Loucy (cell line): Measurements from ENCODE around the gene RBMXL3.

Experiments
- EZH2phosphoT487 ChIP-seq: fragments of 200-600 bp; IDR thresholded peaks from 2 replicates; pipeline ENCODE4 v1.6.1; 2018; ENCODE audit warnings: antibody characterized with exemption, mild to moderate bottlenecking, moderate library complexity, borderline replicate concordance
- TF ChIP-seq, protein P1 (sequence below): fragments of 200-600 bp; sonication (generic); conservative IDR thresholded peaks from 2 replicates; pipeline ENCODE4 v1.5.1; 2014; ENCODE audit warnings: mild to moderate bottlenecking, antibody characterized with exemption, low read length

DNA sequence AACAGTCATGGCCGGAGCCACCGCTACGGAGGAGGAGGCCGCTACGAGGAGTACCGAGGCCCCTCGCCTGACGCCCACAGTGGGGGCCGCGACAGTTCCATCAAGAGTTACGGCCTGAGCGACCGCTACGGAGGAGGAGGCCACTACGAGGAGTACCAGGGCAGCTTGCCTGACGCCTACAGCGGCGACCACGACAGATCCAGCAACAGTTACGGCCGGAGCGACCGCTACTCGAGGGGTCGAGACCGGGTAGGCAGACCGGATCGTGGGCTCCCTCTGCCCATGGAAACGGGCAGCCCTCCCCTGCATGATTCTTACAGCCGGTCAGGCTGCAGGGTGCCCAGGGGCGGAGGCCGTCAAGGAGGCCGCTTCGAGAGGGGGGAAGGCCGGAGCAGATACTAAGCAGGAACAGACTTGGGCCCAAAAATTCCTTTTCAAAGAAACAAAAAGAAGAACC lies 3.1 kb downstream of the RBMXL3 start:
- TF ChIP-seq, protein P1, sequence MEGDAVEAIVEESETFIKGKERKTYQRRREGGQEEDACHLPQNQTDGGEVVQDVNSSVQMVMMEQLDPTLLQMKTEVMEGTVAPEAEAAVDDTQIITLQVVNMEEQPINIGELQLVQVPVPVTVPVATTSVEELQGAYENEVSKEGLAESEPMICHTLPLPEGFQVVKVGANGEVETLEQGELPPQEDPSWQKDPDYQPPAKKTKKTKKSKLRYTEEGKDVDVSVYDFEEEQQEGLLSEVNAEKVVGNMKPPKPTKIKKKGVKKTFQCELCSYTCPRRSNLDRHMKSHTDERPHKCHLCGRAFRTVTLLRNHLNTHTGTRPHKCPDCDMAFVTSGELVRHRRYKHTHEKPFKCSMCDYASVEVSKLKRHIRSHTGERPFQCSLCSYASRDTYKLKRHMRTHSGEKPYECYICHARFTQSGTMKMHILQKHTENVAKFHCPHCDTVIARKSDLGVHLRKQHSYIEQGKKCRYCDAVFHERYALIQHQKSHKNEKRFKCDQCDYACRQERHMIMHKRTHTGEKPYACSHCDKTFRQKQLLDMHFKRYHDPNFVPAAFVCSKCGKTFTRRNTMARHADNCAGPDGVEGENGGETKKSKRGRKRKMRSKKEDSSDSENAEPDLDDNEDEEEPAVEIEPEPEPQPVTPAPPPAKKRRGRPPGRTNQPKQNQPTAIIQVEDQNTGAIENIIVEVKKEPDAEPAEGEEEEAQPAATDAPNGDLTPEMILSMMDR: no peak
- no peak for TF ChIP-seq EZH2phosphoT487
